SK-N-SH treated with all-trans-retinoic acid at 6 μM for 48 hours (cell line): ENCODE measurements around the gene ARMH4.

Experiments
- ARNTL ChIP-seq: fragments of 450-650 bp; formaldehyde crosslinking; IDR thresholded peaks from 2 replicates; pipeline ENCODE4 v1.5.0; 2020; ENCODE audit warnings: low read depth, mild to moderate bottlenecking, moderate library complexity, borderline replicate concordance
- ESRRG ChIP-seq: fragments of 250-450 bp; sonication (Bioruptor Pico); IDR thresholded peaks from 2 replicates; pipeline ENCODE4 v1.6.1; 2021; ENCODE audit warnings: mild to moderate bottlenecking
- GLIS3 ChIP-seq: fragments of 250-450 bp; sonication (Bioruptor Pico); IDR thresholded peaks from 2 replicates; pipeline ENCODE4 v1.5.0; 2020; ENCODE audit warnings: mild to moderate bottlenecking, moderate library complexity
- RARB ChIP-seq: fragments of 250-450 bp; sonication (Bioruptor Pico); IDR thresholded peaks from 2 replicates; pipeline ENCODE4 v1.8.0; 2021; ENCODE audit warnings: mild to moderate bottlenecking, moderate library complexity
- ZC3H10 ChIP-seq: fragments of 250-450 bp; sonication (Bioruptor Pico); IDR thresholded peaks from 2 replicates; pipeline ENCODE4 v1.5.1; 2021; ENCODE audit warnings: mild to moderate bottlenecking, moderate library complexity
- ZFP30 ChIP-seq: fragments of 450-650 bp; formaldehyde crosslinking; IDR thresholded peaks from 2 replicates; pipeline ENCODE4 v1.5.0; 2022; ENCODE audit warnings: mild to moderate bottlenecking, moderate library complexity
- TF ChIP-seq, protein P1 (sequence below): fragments of 250-450 bp; sonication (Bioruptor Pico); IDR thresholded peaks from 2 replicates; pipeline ENCODE4 v1.8.0; 2021; ENCODE audit warnings: low read depth, mild to moderate bottlenecking, moderate library complexity, borderline replicate concordance
- TF ChIP-seq, protein P2 (sequence below): fragments of 250-450 bp; sonication (Bioruptor Pico); IDR thresholded peaks from 2 replicates; pipeline ENCODE4 v1.5.0; 2020; ENCODE audit warnings: mild to moderate bottlenecking, moderate library complexity
- TF ChIP-seq, protein P3 (sequence below): fragments of 250-450 bp; sonication (Bioruptor Pico); IDR thresholded peaks from 2 replicates; pipeline ENCODE4 v1.8.0; 2020; ENCODE audit warnings: mild to moderate bottlenecking, moderate library complexity, borderline replicate concordance

DNA sequence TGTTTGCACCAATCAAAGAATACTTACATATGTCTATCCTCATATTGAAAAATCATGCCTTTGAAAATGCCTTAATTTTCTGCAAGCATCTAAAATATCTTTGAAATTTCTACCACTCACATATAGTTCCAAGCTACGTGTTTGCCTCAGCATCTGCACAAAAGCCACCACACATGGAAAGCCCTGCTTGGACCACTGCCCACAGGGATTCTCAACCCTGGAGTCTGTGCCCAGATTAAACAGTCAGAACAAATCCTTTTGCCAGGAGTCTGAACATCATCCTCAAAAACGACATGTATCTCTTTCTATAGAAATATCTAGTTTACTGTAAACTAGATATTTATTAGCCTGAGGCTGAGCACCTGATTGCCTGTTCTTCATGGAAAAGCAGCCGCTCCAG lies 32.6 kb downstream of the ARMH4 start:
- TF ChIP-seq RARB (CRISPR knock-in tag) (no peak), ZFP30 (CRISPR knock-in tag) (no peak), ARNTL (CRISPR knock-in tag) (no peak), ZC3H10 (no peak), ESRRG (CRISPR knock-in tag) (no peak), GLIS3 (CRISPR knock-in tag) (no peak)
- TF ChIP-seq, protein P1, sequence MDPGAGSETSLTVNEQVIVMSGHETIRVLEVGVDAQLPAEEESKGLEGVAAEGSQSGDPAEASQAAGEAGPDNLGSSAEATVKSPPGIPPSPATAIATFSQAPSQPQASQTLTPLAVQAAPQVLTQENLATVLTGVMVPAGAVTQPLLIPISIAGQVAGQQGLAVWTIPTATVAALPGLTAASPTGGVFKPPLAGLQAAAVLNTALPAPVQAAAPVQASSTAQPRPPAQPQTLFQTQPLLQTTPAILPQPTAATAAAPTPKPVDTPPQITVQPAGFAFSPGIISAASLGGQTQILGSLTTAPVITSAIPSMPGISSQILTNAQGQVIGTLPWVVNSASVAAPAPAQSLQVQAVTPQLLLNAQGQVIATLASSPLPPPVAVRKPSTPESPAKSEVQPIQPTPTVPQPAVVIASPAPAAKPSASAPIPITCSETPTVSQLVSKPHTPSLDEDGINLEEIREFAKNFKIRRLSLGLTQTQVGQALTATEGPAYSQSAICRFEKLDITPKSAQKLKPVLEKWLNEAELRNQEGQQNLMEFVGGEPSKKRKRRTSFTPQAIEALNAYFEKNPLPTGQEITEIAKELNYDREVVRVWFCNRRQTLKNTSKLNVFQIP: no peak
- TF ChIP-seq, protein P2, sequence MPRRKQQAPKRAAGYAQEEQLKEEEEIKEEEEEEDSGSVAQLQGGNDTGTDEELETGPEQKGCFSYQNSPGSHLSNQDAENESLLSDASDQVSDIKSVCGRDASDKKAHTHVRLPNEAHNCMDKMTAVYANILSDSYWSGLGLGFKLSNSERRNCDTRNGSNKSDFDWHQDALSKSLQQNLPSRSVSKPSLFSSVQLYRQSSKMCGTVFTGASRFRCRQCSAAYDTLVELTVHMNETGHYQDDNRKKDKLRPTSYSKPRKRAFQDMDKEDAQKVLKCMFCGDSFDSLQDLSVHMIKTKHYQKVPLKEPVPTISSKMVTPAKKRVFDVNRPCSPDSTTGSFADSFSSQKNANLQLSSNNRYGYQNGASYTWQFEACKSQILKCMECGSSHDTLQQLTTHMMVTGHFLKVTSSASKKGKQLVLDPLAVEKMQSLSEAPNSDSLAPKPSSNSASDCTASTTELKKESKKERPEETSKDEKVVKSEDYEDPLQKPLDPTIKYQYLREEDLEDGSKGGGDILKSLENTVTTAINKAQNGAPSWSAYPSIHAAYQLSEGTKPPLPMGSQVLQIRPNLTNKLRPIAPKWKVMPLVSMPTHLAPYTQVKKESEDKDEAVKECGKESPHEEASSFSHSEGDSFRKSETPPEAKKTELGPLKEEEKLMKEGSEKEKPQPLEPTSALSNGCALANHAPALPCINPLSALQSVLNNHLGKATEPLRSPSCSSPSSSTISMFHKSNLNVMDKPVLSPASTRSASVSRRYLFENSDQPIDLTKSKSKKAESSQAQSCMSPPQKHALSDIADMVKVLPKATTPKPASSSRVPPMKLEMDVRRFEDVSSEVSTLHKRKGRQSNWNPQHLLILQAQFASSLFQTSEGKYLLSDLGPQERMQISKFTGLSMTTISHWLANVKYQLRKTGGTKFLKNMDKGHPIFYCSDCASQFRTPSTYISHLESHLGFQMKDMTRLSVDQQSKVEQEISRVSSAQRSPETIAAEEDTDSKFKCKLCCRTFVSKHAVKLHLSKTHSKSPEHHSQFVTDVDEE (CRISPR knock-in tag): no peak
- TF ChIP-seq, protein P3, sequence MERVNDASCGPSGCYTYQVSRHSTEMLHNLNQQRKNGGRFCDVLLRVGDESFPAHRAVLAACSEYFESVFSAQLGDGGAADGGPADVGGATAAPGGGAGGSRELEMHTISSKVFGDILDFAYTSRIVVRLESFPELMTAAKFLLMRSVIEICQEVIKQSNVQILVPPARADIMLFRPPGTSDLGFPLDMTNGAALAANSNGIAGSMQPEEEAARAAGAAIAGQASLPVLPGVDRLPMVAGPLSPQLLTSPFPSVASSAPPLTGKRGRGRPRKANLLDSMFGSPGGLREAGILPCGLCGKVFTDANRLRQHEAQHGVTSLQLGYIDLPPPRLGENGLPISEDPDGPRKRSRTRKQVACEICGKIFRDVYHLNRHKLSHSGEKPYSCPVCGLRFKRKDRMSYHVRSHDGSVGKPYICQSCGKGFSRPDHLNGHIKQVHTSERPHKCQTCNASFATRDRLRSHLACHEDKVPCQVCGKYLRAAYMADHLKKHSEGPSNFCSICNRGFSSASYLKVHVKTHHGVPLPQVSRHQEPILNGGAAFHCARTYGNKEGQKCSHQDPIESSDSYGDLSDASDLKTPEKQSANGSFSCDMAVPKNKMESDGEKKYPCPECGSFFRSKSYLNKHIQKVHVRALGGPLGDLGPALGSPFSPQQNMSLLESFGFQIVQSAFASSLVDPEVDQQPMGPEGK: no peak
